ENCODE results near the gene TEX51.

DNA sequence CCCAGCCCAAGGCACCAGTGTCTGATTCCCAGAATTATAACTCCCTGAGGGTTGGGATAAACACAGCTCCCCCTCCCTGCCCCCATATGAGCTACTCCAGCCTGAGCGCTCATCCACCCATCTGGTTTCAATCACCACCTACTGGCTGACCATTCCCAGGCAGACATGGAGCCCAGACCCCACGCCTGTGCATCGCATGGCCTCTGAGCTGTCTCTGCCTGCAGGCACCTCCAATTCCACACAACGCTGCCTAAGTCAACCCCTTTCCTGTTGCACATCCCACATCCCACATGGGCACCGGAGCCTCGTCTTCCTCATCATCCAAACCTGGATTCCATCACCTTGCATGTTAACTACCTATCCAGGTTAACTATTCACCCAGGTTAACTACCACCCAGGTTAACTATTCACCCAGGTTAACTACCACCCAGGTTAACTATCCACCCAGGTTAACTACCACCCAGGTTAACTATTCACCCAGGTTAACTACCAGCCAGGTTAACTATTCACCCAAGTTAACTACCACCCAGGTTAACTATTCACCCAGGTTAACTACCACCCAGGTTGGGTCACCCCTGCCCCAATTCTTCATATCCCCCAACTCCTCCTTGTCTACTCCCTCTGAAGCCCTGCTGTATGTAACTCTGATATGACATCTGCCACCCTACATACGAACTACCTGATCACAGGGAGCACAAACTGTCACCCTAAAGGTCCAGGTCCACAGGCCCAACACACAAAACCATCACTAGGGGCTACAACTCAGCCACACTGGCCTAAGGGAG, 47.8 kb downstream of the TEX51 start:
- TF ChIP-seq, protein P1, sequence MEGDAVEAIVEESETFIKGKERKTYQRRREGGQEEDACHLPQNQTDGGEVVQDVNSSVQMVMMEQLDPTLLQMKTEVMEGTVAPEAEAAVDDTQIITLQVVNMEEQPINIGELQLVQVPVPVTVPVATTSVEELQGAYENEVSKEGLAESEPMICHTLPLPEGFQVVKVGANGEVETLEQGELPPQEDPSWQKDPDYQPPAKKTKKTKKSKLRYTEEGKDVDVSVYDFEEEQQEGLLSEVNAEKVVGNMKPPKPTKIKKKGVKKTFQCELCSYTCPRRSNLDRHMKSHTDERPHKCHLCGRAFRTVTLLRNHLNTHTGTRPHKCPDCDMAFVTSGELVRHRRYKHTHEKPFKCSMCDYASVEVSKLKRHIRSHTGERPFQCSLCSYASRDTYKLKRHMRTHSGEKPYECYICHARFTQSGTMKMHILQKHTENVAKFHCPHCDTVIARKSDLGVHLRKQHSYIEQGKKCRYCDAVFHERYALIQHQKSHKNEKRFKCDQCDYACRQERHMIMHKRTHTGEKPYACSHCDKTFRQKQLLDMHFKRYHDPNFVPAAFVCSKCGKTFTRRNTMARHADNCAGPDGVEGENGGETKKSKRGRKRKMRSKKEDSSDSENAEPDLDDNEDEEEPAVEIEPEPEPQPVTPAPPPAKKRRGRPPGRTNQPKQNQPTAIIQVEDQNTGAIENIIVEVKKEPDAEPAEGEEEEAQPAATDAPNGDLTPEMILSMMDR (IDR thresholded peaks at IDR 0.05) = no peak
- TF ChIP-seq POLR2A (IDR thresholded peaks at IDR 0.05) = no peak
